Caco-2 (cell line): ENCODE measurements around the gene DCTN3. TPM values are rescaled to one million over a fixed set of nuclear protein-coding genes. Genes with fewer than 3 reads are reported as not detected.

Experiments
- BruUV-seq: library from RNA; stranded (reverse); fragments of 400-500 nt; replicated peaks from 2 replicates; lab custom pipeline; 2021; lab: Mats Ljungman, UMichigan
- CTCF ChIA-PET: fragments of 300-600 bp; sonication (Branson Sonifier 250); formaldehyde crosslinking; loops from one replicate; lab custom pipeline; 2022; ENCODE audit warnings: antibody characterized with exemption; lab: Charles Lee
- POLR2A ChIA-PET: fragments of 300-600 bp; sonication (Branson Sonifier 250); formaldehyde crosslinking; loops from one replicate; lab custom pipeline; 2022; ENCODE audit warnings: antibody characterized with exemption; lab: Charles Lee
- DNase-seq, 2 experiments: peaks; one replicate each; pipeline versions ENCODE4 v3.0.0 to v3.0.0-alpha.2; 2020 to 2022
- H3K27me3 ChIP-seq: replicated peaks from 2 replicates; pipeline ENCODE4 v1.6.0; 2011; ENCODE audit warnings: low read length; ENCODE audit not compliant: control insufficient read depth, insufficient read depth
- H3K36me3 ChIP-seq: 2 replicates; pipeline ENCODE4 v1.5.1; 2011; ENCODE audit warnings: low read length; ENCODE audit not compliant: control insufficient read depth, insufficient read depth
- H3K4me1 ChIP-seq: fragments of 250-450 bp; sonication (Bioruptor Pico); 2 replicates; pipeline ENCODE4 v1.5.1; 2020; ENCODE audit warnings: mild to moderate bottlenecking
- H3K4me3 ChIP-seq: 2 replicates; pipeline ENCODE4 v1.5.1; 2011; ENCODE audit warnings: low read depth, mild to moderate bottlenecking, control low read depth, low read length
- H3K9me3 ChIP-seq: fragments of 250-450 bp; sonication (Bioruptor Pico); 2 replicates; pipeline ENCODE4 v1.5.1; 2020; ENCODE audit warnings: mild to moderate bottlenecking, moderate library complexity
- H3K27ac Mint-ChIP-seq: one replicate; pipeline ENCODE4 v1.8.0; 2022; ENCODE audit warnings: mixed read lengths; ENCODE audit not compliant: unreplicated experiment
- H3K27me3 Mint-ChIP-seq: one replicate; pipeline ENCODE4 v1.8.0; 2022; ENCODE audit warnings: mixed read lengths; ENCODE audit not compliant: insufficient read depth, unreplicated experiment
- H3K36me3 Mint-ChIP-seq: one replicate; pipeline ENCODE4 v1.8.0; 2022; ENCODE audit warnings: mild to moderate bottlenecking, mixed read lengths; ENCODE audit not compliant: insufficient read depth, unreplicated experiment
- H3K4me1 Mint-ChIP-seq: one replicate; pipeline ENCODE4 v1.8.0; 2022; ENCODE audit warnings: low read depth, mixed read lengths; ENCODE audit not compliant: unreplicated experiment
- H3K4me3 Mint-ChIP-seq: one replicate; pipeline ENCODE4 v1.8.0; 2022; ENCODE audit warnings: mild to moderate bottlenecking, moderate library complexity, mixed read lengths; ENCODE audit not compliant: unreplicated experiment
- H3K9me3 Mint-ChIP-seq: one replicate; pipeline ENCODE4 v1.8.0; 2022; ENCODE audit warnings: mixed read lengths; ENCODE audit not compliant: unreplicated experiment
- CTCF ChIP-seq, 2 experiments: fragments of 200-600 bp in 1 of 2; IDR thresholded peaks; 1 replicate in 1 of 2; 2 replicates in 1 of 2; pipeline versions ENCODE4 v1.5.1 to v1.8.0; 2011 to 2022; ENCODE audit warnings: antibody characterized with exemption in 1 of 2, control low read depth in 1 of 2, inconsistent platforms in 1 of 2, low read depth in 1 of 2, low read length in 1 of 2, mild to moderate bottlenecking in 1 of 2, moderate library complexity in 1 of 2; ENCODE audit not compliant: insufficient read depth in 1 of 2, severe bottlenecking in 1 of 2, unreplicated experiment in 1 of 2
- intact Hi-C: fragments of 100-400 bp; cut with micrococcal nuclease; formaldehyde crosslinking; loops from one replicate; pipeline ENCODE4 v1.10.0; 2022; ENCODE audit not compliant: unreplicated experiment
- total RNA-seq: library from RNA; stranded (reverse); gene quantifications from 2 replicates; pipeline ENCODE4 v1.2.3, GENCODE V29; 2022

The DCTN3 gene
- total RNA-seq, 1 experiment from 2014 or later, result 70.0 TPM

GRCh38 chr9:34576597-34577399, 43.5 kb downstream of the DCTN3 start:
- no peaks in the 10 kb centered on the region for H3K9me3 Mint-ChIP-seq
- CTCF ChIA-PET, result no interaction called here
- H3K4me3 Mint-ChIP-seq, result no peak overlapping the region
- H3K4me1 Mint-ChIP-seq, result no peaks in the 10 kb centered on the region
- Histone ChIP-seq H3K4me3 (no peak overlapping the region), H3K4me1 (no peaks in the 10 kb centered on the region), H3K36me3 (no peaks in the 10 kb centered on the region), H3K27me3 (no peaks in the 10 kb centered on the region), H3K9me3 (no peaks in the 10 kb centered on the region)
- peaks cover 8% of the 10 kb centered on the region for H3K27me3 Mint-ChIP-seq
- H3K36me3 Mint-ChIP-seq, result no peaks in the 10 kb centered on the region
- H3K27ac Mint-ChIP-seq, result no peak overlapping the region
- POLR2A ChIA-PET, result no interaction called here
- no TSS peak for BruUV-seq
- peak in 1 of 2 experiments; percentile 18 for DNase-seq
- TF ChIP-seq CTCF (IDR thresholded peaks at IDR 0.05; ENCODE audit: insufficient read depth in 1 of 2, low read depth in 1 of 2, low read length in 1 of 2, severe bottlenecking in 1 of 2, unreplicated experiment in 1 of 2), result no peak
- intact Hi-C loops, result no loop called here

GRCh38 chr9:34575862-34576596, 44.3 kb downstream of the DCTN3 start:
- Mint-ChIP-seq H3K4me1 (no peaks in the 10 kb centered on the region), H3K27ac (no peak overlapping the region), H3K27me3 (peaks cover 11% of the 10 kb centered on the region), H3K4me3 (no peak overlapping the region), H3K9me3 (no peaks in the 10 kb centered on the region), H3K36me3 (no peaks in the 10 kb centered on the region)
- Histone ChIP-seq H3K4me1 (no peaks in the 10 kb centered on the region), H3K27me3 (no peaks in the 10 kb centered on the region), H3K4me3 (no peak overlapping the region), H3K9me3 (no peaks in the 10 kb centered on the region), H3K36me3 (no peaks in the 10 kb centered on the region)
- ChIA-PET CTCF (no interaction called here), POLR2A (no interaction called here)
- TF ChIP-seq CTCF (IDR thresholded peaks at IDR 0.05; ENCODE audit: insufficient read depth in 1 of 2, low read depth in 1 of 2, low read length in 1 of 2, severe bottlenecking in 1 of 2, unreplicated experiment in 1 of 2), result no peak
- BruUV-seq, result no TSS peak
- intact Hi-C loops, result no loop called here
- DNase-seq, result no peak

GRCh38 chr9:34575241-34575640, 45.1 kb downstream of the DCTN3 start:
- H3K4me1 Mint-ChIP-seq, result no peaks in the 10 kb centered on the region

More at GRCh38 chr9:34575241-34575640, 45.1 kb downstream of the DCTN3 start:
- no peaks in the 10 kb centered on the region for H3K36me3 Mint-ChIP-seq
- ChIA-PET POLR2A (no interaction called here), CTCF (no interaction called here)
- Histone ChIP-seq H3K4me1 (no peaks in the 10 kb centered on the region), H3K27me3 (no peaks in the 10 kb centered on the region), H3K4me3 (no peak overlapping the region), H3K36me3 (no peaks in the 10 kb centered on the region), H3K9me3 (no peaks in the 10 kb centered on the region)
- no peak for TF ChIP-seq CTCF (IDR thresholded peaks at IDR 0.05; ENCODE audit: insufficient read depth in 1 of 2, low read depth in 1 of 2, low read length in 1 of 2, severe bottlenecking in 1 of 2, unreplicated experiment in 1 of 2)
- intact Hi-C loops, result no loop called here
- no peaks in the 10 kb centered on the region for H3K9me3 Mint-ChIP-seq
- BruUV-seq, result no TSS peak
- H3K27me3 Mint-ChIP-seq, result peaks cover 11% of the 10 kb centered on the region
- no peak overlapping the region for H3K4me3 Mint-ChIP-seq
- no peak for DNase-seq
- no peak overlapping the region for H3K27ac Mint-ChIP-seq
